ENCODE data around the gene ARHGAP42.

ARHGAP42 gene

DNA sequence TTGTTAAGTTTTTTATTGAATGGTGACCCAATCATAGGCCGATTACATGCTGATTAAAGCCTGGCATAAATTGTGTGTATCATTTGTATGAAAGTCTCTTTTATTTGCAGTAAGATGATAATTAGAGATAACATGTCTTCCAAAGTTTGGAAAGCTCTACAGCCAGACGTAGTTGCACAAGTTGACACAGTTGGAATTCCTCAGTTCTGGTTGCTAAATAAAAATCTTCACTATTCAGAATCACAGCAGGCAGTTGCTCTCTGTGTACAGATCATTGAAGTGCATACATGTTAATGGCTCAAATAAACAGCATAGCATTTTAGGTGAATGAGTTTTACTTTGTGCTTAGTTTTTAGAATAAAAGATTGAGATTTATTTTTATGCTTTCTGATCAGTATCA lies 69.5 kb downstream of the ARHGAP42 start:
- Histone ChIP-seq H3K36me3 (no peaks in the 10 kb centered on the region), H3K9me3 (ENCODE audit: severe bottlenecking) (no peaks in the 10 kb centered on the region), H3K4me3 (ENCODE audit: low read depth, low read length) (no peak overlapping the region), H3K27me3 (ENCODE audit: insufficient read depth, low read depth, severe bottlenecking) (no peaks in the 10 kb centered on the region), H3K27ac (no peak overlapping the region)
- no peak for DNase-seq
- TF ChIP-seq, protein P1, sequence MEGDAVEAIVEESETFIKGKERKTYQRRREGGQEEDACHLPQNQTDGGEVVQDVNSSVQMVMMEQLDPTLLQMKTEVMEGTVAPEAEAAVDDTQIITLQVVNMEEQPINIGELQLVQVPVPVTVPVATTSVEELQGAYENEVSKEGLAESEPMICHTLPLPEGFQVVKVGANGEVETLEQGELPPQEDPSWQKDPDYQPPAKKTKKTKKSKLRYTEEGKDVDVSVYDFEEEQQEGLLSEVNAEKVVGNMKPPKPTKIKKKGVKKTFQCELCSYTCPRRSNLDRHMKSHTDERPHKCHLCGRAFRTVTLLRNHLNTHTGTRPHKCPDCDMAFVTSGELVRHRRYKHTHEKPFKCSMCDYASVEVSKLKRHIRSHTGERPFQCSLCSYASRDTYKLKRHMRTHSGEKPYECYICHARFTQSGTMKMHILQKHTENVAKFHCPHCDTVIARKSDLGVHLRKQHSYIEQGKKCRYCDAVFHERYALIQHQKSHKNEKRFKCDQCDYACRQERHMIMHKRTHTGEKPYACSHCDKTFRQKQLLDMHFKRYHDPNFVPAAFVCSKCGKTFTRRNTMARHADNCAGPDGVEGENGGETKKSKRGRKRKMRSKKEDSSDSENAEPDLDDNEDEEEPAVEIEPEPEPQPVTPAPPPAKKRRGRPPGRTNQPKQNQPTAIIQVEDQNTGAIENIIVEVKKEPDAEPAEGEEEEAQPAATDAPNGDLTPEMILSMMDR (IDR thresholded peaks at IDR 0.05; ENCODE audit: low read depth, low read length), result no peak

DNA sequence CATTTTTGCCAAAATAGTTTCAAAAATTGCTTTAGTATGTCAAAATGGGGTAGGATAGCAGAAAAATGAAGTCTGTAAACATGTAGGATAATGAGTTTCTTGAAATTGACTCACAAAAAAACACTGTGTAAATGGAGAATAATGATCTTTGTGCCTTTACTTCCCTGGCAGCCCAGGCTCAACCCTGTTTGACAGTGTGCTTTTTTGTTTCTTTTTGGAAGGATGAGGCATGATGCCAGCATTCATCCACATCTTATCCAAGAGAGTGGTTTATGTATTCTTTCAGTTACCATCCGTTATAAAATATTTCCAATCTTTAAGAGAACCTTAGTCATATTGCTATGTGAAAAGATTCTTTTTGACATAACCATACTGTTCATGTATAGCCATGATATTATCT lies 70.6 kb downstream of the ARHGAP42 start:
- Histone ChIP-seq H3K4me3 (ENCODE audit: low read depth, low read length) (no peak overlapping the region), H3K27me3 (ENCODE audit: insufficient read depth, low read depth, severe bottlenecking) (no peaks in the 10 kb centered on the region), H3K36me3 (no peaks in the 10 kb centered on the region), H3K9me3 (ENCODE audit: severe bottlenecking) (no peaks in the 10 kb centered on the region), H3K27ac (no peak overlapping the region)
- no peak for DNase-seq
- TF ChIP-seq, protein P1 (IDR thresholded peaks at IDR 0.05; ENCODE audit: low read depth, low read length), result no peak

DNA sequence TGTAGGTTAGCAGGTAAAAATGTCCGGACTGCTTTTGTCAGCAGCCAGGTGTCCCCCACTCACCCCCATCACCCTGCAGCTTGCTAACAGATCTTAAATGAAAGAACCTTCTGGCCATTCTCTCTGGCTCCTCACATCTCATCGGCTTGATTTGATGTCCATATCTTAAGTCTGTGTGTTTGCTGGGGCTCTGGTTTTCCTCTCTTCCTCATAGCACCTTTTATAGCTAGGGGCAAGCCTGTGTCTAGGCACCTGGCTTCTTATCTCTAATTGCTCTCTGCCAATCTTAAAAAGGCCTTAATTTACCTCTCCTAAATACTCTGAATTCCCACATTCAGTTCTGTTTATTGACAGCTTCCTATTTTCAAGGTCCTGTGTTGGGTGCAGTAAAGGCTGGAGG lies 72.0 kb downstream of the ARHGAP42 start:
- H3K27me3 ChIP-seq (ENCODE audit: insufficient read depth, low read depth, severe bottlenecking), result no peaks in the 10 kb centered on the region
- no peaks in the 10 kb centered on the region for H3K36me3 ChIP-seq
- H3K9me3 ChIP-seq (ENCODE audit: severe bottlenecking), result no peaks in the 10 kb centered on the region
- no peak overlapping the region for H3K4me3 ChIP-seq (ENCODE audit: low read depth, low read length)
- peak; percentile 15 for DNase-seq
- TF ChIP-seq, protein P1 (IDR thresholded peaks at IDR 0.05; ENCODE audit: low read depth, low read length), result no peak
- peak overlapping the region; percentile 60 for H3K27ac ChIP-seq

DNA sequence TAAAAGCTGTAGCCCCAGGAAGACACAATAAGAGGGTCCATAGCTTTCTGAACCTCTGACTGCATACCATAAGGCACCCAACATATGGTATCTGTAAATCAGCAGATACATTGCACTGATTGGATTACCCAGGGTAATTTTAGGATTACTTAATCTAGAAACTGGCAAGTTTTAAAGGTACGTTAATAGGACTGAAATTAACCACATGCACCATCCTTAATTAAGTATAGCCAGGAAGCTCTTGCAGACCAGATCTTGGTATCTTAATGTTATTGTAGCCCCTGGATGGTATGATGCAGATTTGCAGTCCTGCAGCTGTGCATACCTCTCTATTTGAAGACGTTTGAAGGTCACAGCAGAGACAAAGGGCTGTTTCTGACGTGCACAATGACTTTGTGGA lies 72.8 kb downstream of the ARHGAP42 start:
- DNase-seq, result peak; percentile 18
- H3K4me3 ChIP-seq (ENCODE audit: low read depth, low read length), result no peak overlapping the region
- H3K9me3 ChIP-seq (ENCODE audit: severe bottlenecking), result no peaks in the 10 kb centered on the region
- TF ChIP-seq, protein P1 (IDR thresholded peaks at IDR 0.05; ENCODE audit: low read depth, low read length), result no peak
- no peaks in the 10 kb centered on the region for H3K27me3 ChIP-seq (ENCODE audit: insufficient read depth, low read depth, severe bottlenecking)
- H3K36me3 ChIP-seq, result no peaks in the 10 kb centered on the region
- peak overlapping the region; percentile 60; the same call in 1 of the 2 replicates for H3K27ac ChIP-seq

DNA sequence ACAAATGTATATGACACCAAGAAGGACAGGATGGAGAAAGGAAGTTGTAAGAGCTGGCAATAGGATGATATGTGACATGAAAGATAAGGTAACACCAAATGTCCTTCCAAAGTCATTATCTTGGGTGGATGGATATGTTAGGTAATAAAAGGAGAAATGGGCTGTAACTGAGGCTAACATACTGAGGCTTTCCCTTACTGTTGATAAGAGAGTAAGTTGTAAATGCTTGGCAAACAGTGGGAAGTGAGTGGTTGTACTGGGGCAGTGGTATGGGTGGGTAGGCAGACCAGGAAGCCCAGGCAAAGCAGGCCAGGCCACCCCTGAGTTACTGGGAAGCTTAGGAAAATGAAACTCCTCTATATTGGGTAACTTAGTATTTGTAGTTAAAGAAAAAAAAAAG lies 73.7 kb downstream of the ARHGAP42 start:
- peak overlapping the region; percentile 10; the same call in 1 of the 2 replicates for H3K27ac ChIP-seq
- TF ChIP-seq, protein P1 (IDR thresholded peaks at IDR 0.05; ENCODE audit: low read depth, low read length), result no peak
- H3K4me3 ChIP-seq (ENCODE audit: low read depth, low read length), result no peak overlapping the region
- H3K27me3 ChIP-seq (ENCODE audit: insufficient read depth, low read depth, severe bottlenecking), result no peaks in the 10 kb centered on the region
- H3K9me3 ChIP-seq (ENCODE audit: severe bottlenecking), result no peaks in the 10 kb centered on the region
- H3K36me3 ChIP-seq, result no peaks in the 10 kb centered on the region
- no peak for DNase-seq

- TF ChIP-seq, protein P1 (IDR thresholded peaks at IDR 0.05; ENCODE audit: low read depth, low read length), result no peak
- Histone ChIP-seq H3K36me3 (no peaks in the 10 kb centered on the region), H3K9me3 (ENCODE audit: severe bottlenecking) (no peaks in the 10 kb centered on the region), H3K4me3 (ENCODE audit: low read depth, low read length) (no peak overlapping the region), H3K27me3 (ENCODE audit: insufficient read depth, low read depth, severe bottlenecking) (no peaks in the 10 kb centered on the region), H3K27ac (peak overlapping the region; percentile 13)
- peak; percentile 44 for DNase-seq
These were observed 74.8 kb downstream of the ARHGAP42 start for GRCh38 chr11:100761841-100762240.
